Natural killer cell (primary cell): ENCODE measurements around the gene CACNG1. TPM values are rescaled to one million over a fixed set of nuclear protein-coding genes. Genes with fewer than 3 reads are reported as not detected.

ENCODE experiments used
- ATAC-seq, 3 donors: fragments of 150-1000 bp in 2 of 3; fragments of 200-7000 bp in 1 of 3; cut with Tn5 transposase; 1 replicate in 1 of 3; 2 replicates in 2 of 3; pipeline ENCODE4 v1.10.0; 2021; ENCODE audit warnings: mild to moderate bottlenecking in 2 of 3, moderate library complexity in 2 of 3
- DNase-seq, 2 donors: peaks; one replicate each; pipeline versions ENCODE4 v3.0.0 to v3.0.0-alpha.2; 2013 to 2021; ENCODE audit warnings: mixed read lengths in 1 of 2
- H3K27ac ChIP-seq: one replicate; pipeline ENCODE4 v1.5.1; 2013; ENCODE audit warnings: mild to moderate bottlenecking, low read length
- H3K27me3 ChIP-seq: one replicate; pipeline ENCODE4 v1.6.1; 2013; ENCODE audit warnings: low read length; ENCODE audit not compliant: control insufficient read depth, insufficient read depth
- H3K36me3 ChIP-seq: one replicate; pipeline ENCODE4 v1.6.1; 2013; ENCODE audit warnings: low read length; ENCODE audit not compliant: control insufficient read depth, insufficient read depth
- H3K4me1 ChIP-seq: one replicate; pipeline ENCODE4 v1.6.1; 2013; ENCODE audit warnings: low read length; ENCODE audit not compliant: control insufficient read depth, insufficient read depth
- H3K4me3 ChIP-seq: one replicate; pipeline ENCODE4 v1.5.1; 2013; ENCODE audit warnings: low read length
- H3K9me3 ChIP-seq: one replicate; pipeline ENCODE4 v1.6.1; 2013; ENCODE audit warnings: low read length; ENCODE audit not compliant: control insufficient read depth, insufficient read depth
- H3K27ac Mint-ChIP-seq, 2 donors: one replicate each; pipeline ENCODE4 v1.8.0; 2022; ENCODE audit warnings: mild to moderate bottlenecking in 2 of 2, mixed read lengths in 2 of 2, moderate library complexity in 1 of 2
- H3K27me3 Mint-ChIP-seq, 2 donors: one replicate each; pipeline ENCODE4 v1.8.0; 2022; ENCODE audit warnings: low read depth in 2 of 2, mixed read lengths in 2 of 2
- H3K36me3 Mint-ChIP-seq: one replicate; pipeline ENCODE4 v1.8.0; 2022; ENCODE audit warnings: mixed read lengths
- H3K4me1 Mint-ChIP-seq, 2 donors: one replicate each; pipeline ENCODE4 v1.8.0; 2022; ENCODE audit warnings: mixed read lengths in 2 of 2
- H3K4me3 Mint-ChIP-seq: one replicate; pipeline ENCODE4 v1.8.0; 2022; ENCODE audit warnings: mild to moderate bottlenecking, moderate library complexity, mixed read lengths
- H3K9me3 Mint-ChIP-seq, 2 donors: one replicate each; pipeline ENCODE4 v1.8.0; 2022; ENCODE audit warnings: mixed read lengths in 2 of 2
- WGBS: methylation state at CpG from one replicate; pipeline ENCODE4 v1.1.7; 2013; ENCODE audit warnings: missing lambda C conversion rate; ENCODE audit not compliant: insufficient coverage; 5-methylcytosine and 5-hydroxymethylcytosine counted together
- intact Hi-C: fragments of 100-400 bp; cut with micrococcal nuclease; formaldehyde crosslinking; loops from one replicate; pipeline ENCODE4 v1.14.2; 2022
- total RNA-seq, 4 donors: library from RNA; stranded (reverse); fragments of 120-200 nt in 1 of 4; gene quantifications; one replicate each; pipeline versions ENCODE4 v1.2.3 to v1.2.4, GENCODE V29; 2013 to 2022
- TF ChIP-seq, protein P1 (sequence below): fragments of 200-600 bp; IDR thresholded peaks from one replicate; pipeline ENCODE4 v1.8.0; 2022; ENCODE audit warnings: antibody characterized with exemption

Gene CACNG1
- total RNA-seq, 3 donors from 2014 or later (not counting 1 experiment from before 2014, with no cell fraction given): not detected

DNA sequence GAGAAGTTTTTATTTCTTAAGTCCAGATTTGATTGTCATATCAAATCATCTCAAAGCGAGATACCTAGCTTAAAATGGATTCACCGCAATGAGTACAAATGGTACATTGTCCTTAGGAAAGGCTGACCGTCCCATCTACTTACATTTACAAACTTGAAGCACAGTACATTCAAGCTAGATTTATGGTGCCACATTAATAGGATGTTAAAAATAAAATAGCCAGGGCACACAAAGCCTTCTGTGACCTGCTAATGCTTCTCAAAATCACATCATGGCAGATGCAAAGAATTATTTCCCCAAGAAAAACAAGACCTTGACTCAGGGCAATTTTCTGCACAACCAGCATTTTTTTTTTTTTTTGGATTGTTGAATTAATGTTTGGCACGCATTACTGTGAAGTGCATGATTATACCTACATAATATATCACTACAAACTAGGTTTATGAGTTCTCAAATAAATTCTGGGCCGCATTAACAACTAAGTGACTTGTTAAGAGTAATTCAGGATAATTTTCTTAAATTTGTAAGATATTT is 25.3 kb downstream of the CACNG1 start:
- DNase-seq (no peak), ATAC-seq (no peak)
- no peaks in the 10 kb centered on the region for H3K9me3 Mint-ChIP-seq
- Histone ChIP-seq H3K4me3 (no peak overlapping the region), H3K4me1 (no peaks in the 10 kb centered on the region), H3K27me3 (no peaks in the 10 kb centered on the region), H3K9me3 (no peaks in the 10 kb centered on the region), H3K36me3 (peaks cover 14% of the 10 kb centered on the region), H3K27ac (no peak overlapping the region)
- H3K27me3 Mint-ChIP-seq: no peaks in the 10 kb centered on the region
- TF ChIP-seq, protein P1, sequence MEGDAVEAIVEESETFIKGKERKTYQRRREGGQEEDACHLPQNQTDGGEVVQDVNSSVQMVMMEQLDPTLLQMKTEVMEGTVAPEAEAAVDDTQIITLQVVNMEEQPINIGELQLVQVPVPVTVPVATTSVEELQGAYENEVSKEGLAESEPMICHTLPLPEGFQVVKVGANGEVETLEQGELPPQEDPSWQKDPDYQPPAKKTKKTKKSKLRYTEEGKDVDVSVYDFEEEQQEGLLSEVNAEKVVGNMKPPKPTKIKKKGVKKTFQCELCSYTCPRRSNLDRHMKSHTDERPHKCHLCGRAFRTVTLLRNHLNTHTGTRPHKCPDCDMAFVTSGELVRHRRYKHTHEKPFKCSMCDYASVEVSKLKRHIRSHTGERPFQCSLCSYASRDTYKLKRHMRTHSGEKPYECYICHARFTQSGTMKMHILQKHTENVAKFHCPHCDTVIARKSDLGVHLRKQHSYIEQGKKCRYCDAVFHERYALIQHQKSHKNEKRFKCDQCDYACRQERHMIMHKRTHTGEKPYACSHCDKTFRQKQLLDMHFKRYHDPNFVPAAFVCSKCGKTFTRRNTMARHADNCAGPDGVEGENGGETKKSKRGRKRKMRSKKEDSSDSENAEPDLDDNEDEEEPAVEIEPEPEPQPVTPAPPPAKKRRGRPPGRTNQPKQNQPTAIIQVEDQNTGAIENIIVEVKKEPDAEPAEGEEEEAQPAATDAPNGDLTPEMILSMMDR: no peak
- no peak overlapping the region for H3K4me3 Mint-ChIP-seq
- intact Hi-C loops: no loop called here
- no peaks in the 10 kb centered on the region for H3K36me3 Mint-ChIP-seq
- 100% methylated on average over 3 of the region's 5 CpGs for WGBS
- peaks cover 6 to 18% of the 10 kb centered on the region in 2 donors for H3K4me1 Mint-ChIP-seq
- peak overlapping the region in 1 of 2 donors; percentile 65 for H3K27ac Mint-ChIP-seq

DNA sequence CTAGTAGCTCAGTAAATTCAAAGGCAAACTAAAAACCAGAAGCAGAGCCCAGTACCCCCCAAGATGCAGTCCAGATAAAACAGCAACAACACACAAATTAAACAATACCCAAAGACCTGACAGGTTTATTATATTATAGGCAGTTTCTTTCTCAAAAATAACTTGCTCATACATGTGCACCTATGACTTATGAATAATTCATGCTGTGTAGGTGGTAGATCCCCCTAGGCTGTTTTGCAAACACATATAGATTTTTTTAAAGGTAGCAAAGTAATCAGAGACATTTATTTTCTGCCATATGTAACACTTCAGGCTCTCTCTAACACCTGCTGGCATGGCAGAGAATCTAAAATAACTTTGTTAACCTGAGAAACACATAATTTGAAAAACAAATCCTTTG is 27.2 kb downstream of the CACNG1 start:
- no peak overlapping the region for H3K4me3 ChIP-seq
- TF ChIP-seq, protein P1: no peak

DNA sequence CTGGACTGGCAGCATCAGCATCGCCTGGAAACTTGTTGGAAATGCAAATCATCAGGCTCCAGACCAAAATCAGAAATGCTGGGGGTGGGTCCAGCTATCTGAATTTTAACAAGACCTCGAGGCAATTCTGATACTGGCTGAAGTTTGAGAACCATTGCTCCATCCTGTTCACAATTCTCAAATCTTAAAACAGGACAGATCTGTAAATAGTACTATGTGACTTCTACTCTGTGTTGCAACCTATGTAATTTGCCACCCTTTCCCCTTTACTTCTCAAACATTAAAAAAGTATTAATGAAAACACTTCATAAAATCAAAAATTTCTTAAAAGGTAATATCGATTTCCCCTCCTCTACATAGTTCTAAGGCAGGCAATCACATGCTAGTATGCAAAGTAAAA is 28.5 kb downstream of the CACNG1 start:
- Histone ChIP-seq H3K27ac (no peak overlapping the region), H3K36me3 (peaks cover 38% of the 10 kb centered on the region), H3K4me1 (no peaks in the 10 kb centered on the region), H3K4me3 (no peak overlapping the region), H3K27me3 (no peaks in the 10 kb centered on the region), H3K9me3 (no peaks in the 10 kb centered on the region)
- Mint-ChIP-seq H3K27ac (peak overlapping the region in 1 of 2 donors; percentile 13), H3K9me3 (no peaks in the 10 kb centered on the region), H3K27me3 (no peaks in the 10 kb centered on the region), H3K36me3 (no peaks in the 10 kb centered on the region), H3K4me1 (peaks cover 6 to 12% of the 10 kb centered on the region in 2 donors), H3K4me3 (no peak overlapping the region)
- ATAC-seq: no peak
- TF ChIP-seq, protein P1: no peak
- DNase-seq: no peak
- 91% methylated on average over 2 of the region's 3 CpGs for WGBS
- intact Hi-C loops: no loop called here

More for the DNA sequence above, 27.2 kb downstream of the CACNG1 start:
- ATAC-seq (no peak), DNase-seq (no peak)
- no peaks in the 10 kb centered on the region for H3K4me1 ChIP-seq
- intact Hi-C loops: no loop called here
- Mint-ChIP-seq H3K27me3 (no peaks in the 10 kb centered on the region), H3K4me1 (peaks cover 6 to 14% of the 10 kb centered on the region in 2 donors), H3K36me3 (no peaks in the 10 kb centered on the region), H3K4me3 (no peak overlapping the region), H3K9me3 (no peaks in the 10 kb centered on the region), H3K27ac (peak overlapping the region; percentile 49 to 65)
- H3K36me3 ChIP-seq: peaks cover 28% of the 10 kb centered on the region
- H3K27me3 ChIP-seq: no peaks in the 10 kb centered on the region
- H3K9me3 ChIP-seq: no peaks in the 10 kb centered on the region
- no peak overlapping the region for H3K27ac ChIP-seq

DNA sequence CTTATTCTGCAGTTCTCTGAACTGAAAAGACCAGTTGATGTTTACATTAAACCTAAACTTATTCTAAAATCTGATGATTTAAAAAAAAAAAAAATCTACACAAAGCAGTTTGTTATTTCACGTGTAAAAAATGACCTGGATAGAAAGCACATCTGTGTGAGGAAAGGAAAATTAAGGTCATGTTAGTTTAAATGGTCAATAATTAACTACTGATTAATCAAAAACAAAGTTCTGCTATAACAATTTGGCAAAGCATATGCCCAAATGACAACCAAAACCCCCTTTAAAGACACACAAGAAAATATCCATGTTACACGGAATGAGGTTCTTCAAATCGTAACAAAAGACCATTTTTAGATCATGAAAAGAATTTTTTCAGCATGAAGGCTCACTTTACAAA is 30.4 kb downstream of the CACNG1 start:
- intact Hi-C loops: no loop called here
- ATAC-seq (no peak), DNase-seq (no peak)
- no peaks in the 10 kb centered on the region for H3K9me3 Mint-ChIP-seq
- H3K36me3 Mint-ChIP-seq: no peaks in the 10 kb centered on the region
- Histone ChIP-seq H3K36me3 (peaks cover 46% of the 10 kb centered on the region), H3K4me1 (no peaks in the 10 kb centered on the region), H3K27ac (no peak overlapping the region), H3K27me3 (no peaks in the 10 kb centered on the region), H3K4me3 (no peak overlapping the region), H3K9me3 (no peaks in the 10 kb centered on the region)
- TF ChIP-seq, protein P1: no peak
- H3K27ac Mint-ChIP-seq: peak overlapping the region in 1 of 2 donors; percentile 26
- WGBS: 100% methylated on average over 2 of the region's 3 CpGs
- no peaks in the 10 kb centered on the region for H3K27me3 Mint-ChIP-seq
- no peak overlapping the region for H3K4me3 Mint-ChIP-seq
- peaks cover 0 to 20% of the 10 kb centered on the region in 2 donors for H3K4me1 Mint-ChIP-seq
